Iris pigment epithelial cell (primary cell): ENCODE data around the gene HOMEZ.
"Not testable (repeated sequence)": the region's sequence is repeated elsewhere in the genome, so short reads cannot be mapped to it uniquely, and the experiment has no call there.

ENCODE experiments used
- DNase-seq: peaks from one replicate; pipeline ENCODE4 v3.0.0-alpha.2; 2011; ENCODE audit warnings: low read depth

The HOMEZ gene

DNA sequence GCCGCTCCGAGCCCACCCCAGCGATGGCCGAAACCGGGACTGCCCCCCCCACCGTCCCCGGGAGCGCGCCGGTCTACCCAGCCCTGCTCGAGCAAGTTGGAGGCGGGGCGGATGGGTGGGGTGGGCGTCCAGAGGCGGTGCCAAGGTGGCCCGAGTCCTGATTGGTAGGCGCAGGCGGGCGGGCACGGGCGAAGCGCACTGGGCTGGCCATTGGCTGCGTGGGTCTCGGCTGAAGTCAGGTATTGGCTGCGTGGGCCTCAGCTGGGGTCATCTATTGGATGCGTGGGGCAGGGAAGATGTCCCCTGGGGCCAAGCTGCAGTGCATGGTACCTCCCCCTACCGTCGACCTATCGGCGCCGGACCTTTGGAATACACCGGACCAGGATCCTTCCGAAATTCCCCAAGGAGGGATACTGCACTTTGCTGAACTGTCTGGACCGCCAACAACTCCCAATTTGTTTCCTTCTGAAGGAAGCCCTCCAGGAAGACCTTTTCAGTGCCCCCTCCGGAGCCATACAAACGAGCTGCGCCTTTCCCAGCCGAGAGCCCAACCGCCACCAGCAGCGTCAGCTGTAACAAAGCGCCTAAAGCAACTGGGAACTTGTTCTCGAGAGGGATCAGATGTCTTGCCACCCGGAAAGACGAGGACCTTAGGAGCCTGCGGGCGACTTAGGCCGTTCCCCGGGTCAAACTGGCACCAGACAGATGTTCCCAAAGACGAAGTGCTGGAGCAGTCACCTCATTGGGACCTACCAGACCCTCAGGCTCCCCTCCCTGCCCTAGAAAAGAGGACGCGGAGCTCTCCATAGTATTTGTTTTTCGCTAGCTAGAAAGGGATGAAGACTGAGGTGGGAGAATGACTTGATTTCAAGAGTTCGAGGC lies at the start of gene HOMEZ:
Gene HOMEZ (minus strand): TSS at position 113 of the 882 bp plus-strand sequence. CDS start 180 bp downstream, outside the sequence.
- DNase-seq = peak; percentile 99

- no peak for DNase-seq
These were observed 49.7 kb upstream of the HOMEZ start for GRCh38 chr14:23335623-23336022.

GRCh38 chr14:23327947-23328744 lies 42.2 kb upstream of the HOMEZ start:
- DNase-seq = peak; percentile 78

GRCh38 chr14:23326491-23327332 lies 40.8 kb upstream of the HOMEZ start:
- DNase-seq = no peak

GRCh38 chr14:23325746-23326145 lies 39.8 kb upstream of the HOMEZ start:
- DNase-seq = not testable (repeated sequence)

DNA sequence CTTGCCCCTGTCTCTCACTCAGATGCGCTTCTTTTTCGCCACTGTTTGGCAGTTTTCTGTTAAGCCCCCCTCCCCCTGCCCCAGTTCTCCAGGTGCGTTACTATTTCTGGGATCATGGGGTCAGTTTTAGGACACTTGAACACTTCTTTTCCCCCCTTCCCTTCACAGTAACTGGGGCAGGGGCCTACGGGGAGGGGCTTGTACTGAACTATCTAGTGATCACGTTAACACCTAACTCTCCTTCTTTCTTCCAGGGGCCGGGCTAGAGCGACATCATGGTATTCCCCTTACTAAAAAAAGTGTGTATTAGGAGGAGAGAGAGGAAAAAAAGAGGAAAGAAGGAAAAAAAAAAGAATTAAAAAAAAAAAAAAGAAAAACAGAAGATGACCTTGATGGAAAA lies 39.1 kb upstream of the HOMEZ start:
- no peak for DNase-seq

GRCh38 chr14:23324455-23324846 lies 38.5 kb upstream of the HOMEZ start:
- no peak for DNase-seq

DNA sequence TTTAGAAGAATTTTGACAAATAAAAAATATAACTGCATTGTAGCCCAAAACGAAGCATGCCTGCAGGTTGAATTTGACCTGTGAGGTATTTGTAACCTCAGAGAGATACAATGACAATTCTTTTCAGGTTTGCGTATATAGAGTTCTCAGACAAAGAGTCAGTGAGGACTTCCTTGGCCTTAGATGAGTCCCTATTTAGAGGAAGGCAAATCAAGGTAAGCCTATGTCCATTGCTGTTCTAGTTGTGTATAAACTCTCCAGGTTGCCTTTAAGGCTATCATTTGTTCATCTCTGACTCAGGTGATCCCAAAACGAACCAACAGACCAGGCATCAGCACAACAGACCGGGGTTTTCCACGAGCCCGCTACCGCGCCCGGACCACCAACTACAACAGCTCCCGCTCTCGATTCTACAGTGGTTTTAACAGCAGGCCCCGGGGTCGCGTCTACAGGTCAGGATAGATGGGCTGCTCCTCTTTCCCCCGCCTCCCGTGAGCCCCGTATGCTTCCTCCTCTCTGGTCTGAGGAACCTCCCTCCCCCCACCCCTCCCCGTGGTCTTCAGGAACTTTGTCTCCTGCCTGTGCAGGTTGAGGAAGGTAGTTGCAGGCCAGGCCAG lies 38.0 kb upstream of the HOMEZ start:
- DNase-seq = no peak

GRCh38 chr14:23322568-23323517 lies 36.9 kb upstream of the HOMEZ start:
- DNase-seq = no peak

DNA sequence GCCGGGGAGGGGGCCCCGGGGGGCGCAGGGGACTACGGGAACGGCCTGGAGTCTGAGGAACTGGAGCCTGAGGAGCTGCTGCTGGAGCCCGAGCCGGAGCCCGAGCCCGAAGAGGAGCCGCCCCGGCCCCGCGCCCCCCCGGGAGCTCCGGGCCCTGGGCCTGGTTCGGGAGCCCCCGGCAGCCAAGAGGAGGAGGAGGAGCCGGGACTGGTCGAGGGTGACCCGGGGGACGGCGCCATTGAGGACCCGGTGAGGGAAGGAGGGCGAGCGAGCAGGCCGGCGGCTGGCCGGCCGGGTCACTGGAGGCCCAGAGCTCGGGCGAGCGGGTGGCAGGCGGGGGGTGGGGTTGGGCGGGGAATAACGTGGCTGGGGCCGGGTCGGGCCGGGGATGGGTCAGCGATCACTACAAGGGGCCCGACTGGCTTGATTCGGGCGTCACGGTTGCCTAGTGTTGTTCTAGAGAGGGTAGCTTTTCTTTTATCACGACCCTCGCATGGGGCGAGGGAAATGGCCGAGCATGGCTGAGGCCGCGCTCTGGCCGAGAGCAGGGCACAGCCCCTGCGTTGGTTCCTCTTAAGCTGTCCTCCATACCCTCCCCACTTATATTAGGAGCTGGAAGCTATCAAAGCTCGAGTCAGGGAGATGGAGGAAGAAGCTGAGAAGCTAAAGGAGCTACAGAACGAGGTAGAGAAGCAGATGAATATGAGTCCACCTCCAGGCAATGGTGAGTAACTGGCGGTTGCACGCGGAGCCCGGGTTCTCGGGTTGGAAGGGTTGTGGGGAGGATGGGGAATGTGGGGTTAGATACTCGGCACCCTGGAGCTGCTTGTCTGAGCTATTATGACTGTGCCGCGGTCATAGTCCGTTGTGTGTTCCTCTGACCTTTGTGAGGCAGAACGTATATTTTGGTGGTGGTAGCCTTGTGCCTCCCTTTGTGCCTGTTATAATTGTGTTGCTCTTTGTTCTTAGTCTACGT lies 35.9 kb upstream of the HOMEZ start:
- DNase-seq = peak; percentile 74

GRCh38 chr14:23320584-23321571 lies 34.9 kb upstream of the HOMEZ start, which contains the start of gene PABPN1:
Gene PABPN1 (plus strand): TSS chr14:23321457. CDS start chr14:23321470, 13 bp downstream.
- peak; percentile 100 for DNase-seq

GRCh38 chr14:23319746-23320583 lies 34.0 kb upstream of the HOMEZ start:
- DNase-seq = no peak

GRCh38 chr14:23316300-23316699 lies 30.4 kb upstream of the HOMEZ start:
- DNase-seq = no peak

- DNase-seq = no peak
These were observed 24.6 kb upstream of the HOMEZ start for GRCh38 chr14:23310546-23310945.

DNA sequence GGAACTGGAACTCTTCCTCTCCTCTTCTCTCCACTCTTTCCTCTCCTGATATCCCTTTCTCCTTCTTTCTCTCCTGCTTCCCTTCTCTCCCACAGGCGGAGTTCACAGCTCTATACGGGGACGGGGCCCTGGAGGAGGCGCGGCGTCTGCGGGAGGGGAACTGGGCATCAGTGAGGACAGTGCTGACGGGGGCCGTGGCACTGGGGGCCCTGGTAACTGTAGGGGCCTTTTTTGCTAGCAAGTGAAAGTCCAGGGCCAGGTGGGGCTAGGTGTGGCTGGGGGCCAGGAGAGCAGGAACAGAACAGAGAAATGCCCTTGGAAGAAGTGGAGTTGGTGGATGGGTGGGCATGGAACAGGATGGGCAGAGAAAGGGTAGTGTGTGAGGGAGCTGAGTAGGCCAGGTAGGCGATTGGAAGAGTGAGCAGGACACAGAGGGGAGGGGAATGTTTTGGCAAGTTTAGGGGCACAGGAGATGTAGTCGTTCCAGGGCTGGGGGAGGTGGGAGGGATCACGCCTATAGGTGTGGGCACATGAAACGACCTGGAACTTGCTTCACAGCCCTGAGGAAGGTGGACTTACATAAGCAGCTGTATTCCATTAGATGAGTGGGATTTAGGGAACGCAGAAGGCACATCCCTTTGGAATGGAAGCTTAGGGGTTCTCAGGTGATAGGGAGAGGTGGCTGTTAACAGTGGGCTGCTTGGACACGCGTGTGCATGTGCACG lies 23.0 kb upstream of the HOMEZ start:
- no peak for DNase-seq
